HUES48 (cell line): ENCODE measurements around the gene BNC2.

Source experiments
- H3K27ac ChIP-seq: one replicate; pipeline ENCODE4 v1.7.0; 2013; ENCODE audit warnings: low read depth, low read length, inconsistent platforms
- H3K27me3 ChIP-seq: 2 replicates; pipeline ENCODE4 v1.6.1; 2013; ENCODE audit warnings: mild to moderate bottlenecking, low read length; ENCODE audit not compliant: control insufficient read depth, insufficient read depth
- H3K36me3 ChIP-seq: 2 replicates; pipeline ENCODE4 v1.6.1; 2013; ENCODE audit warnings: low read length; ENCODE audit not compliant: control insufficient read depth, insufficient read depth
- H3K4me1 ChIP-seq: 2 replicates; pipeline ENCODE4 v1.6.1; 2013; ENCODE audit warnings: mild to moderate bottlenecking, low read length; ENCODE audit not compliant: control insufficient read depth, insufficient read depth
- H3K4me3 ChIP-seq: 2 replicates; pipeline ENCODE4 v1.5.1; 2013; ENCODE audit warnings: mild to moderate bottlenecking, low read depth, low read length
- H3K9ac ChIP-seq: 2 replicates; pipeline ENCODE4 v1.6.1; 2013; ENCODE audit warnings: mild to moderate bottlenecking, low read depth, low read length, moderate library complexity
- H3K9me3 ChIP-seq: 2 replicates; pipeline ENCODE4 v1.6.1; 2013; ENCODE audit warnings: low read length; ENCODE audit not compliant: control insufficient read depth, insufficient read depth

The BNC2 gene

DNA sequence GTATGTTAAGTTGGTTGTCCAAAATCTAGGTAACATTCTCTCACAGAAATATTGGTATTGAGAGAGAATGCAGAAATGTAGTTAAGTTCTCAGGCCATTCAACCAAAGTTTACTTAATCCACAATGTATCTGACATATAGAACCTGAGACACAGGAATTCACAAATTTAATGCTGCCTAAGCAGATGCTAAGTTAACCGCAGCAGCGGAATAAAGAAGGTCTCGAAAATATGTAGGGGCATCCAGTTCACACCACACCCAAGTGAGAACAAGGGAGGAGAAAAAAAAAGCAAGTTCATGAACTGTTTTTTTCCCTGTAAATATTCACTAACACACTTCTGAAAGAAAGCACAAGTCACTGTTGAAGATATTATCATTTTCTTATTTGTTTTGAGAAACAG lies 194.0 kb downstream of the BNC2 start:
- H3K36me3 ChIP-seq = no peaks in the 10 kb centered on the region
- H3K4me1 ChIP-seq = peaks cover 15% of the 10 kb centered on the region; the same call in 1 of the 2 replicates
- no peaks in the 10 kb centered on the region for H3K9me3 ChIP-seq
- no peaks in the 10 kb centered on the region for H3K27me3 ChIP-seq
- H3K27ac ChIP-seq = no peak overlapping the region
- H3K4me3 ChIP-seq = no peak overlapping the region
- no peak overlapping the region for H3K9ac ChIP-seq

DNA sequence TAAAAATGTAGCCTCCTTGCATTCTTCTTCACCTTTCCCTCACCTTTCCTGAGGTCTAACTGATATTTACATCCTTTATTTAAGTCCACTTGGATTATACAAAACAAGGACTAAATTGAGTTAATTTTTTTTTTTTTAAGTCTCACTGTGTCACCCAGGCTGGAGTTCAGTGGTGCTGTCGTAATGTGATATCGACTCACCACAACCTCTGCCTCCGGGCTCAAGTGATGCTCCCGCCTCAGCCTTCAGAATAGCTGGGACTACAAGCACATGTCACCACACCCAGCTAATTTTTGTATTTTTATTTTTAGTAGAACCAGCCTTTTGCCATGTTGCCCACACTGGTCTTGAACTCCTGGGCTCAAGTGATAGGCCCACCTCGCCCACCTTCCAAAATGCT lies 195.3 kb downstream of the BNC2 start:
- Histone ChIP-seq H3K27me3 (no peaks in the 10 kb centered on the region), H3K4me1 (peaks cover 15% of the 10 kb centered on the region), H3K4me3 (no peak overlapping the region), H3K9ac (no peak overlapping the region), H3K27ac (no peak overlapping the region), H3K9me3 (no peaks in the 10 kb centered on the region), H3K36me3 (no peaks in the 10 kb centered on the region)

DNA sequence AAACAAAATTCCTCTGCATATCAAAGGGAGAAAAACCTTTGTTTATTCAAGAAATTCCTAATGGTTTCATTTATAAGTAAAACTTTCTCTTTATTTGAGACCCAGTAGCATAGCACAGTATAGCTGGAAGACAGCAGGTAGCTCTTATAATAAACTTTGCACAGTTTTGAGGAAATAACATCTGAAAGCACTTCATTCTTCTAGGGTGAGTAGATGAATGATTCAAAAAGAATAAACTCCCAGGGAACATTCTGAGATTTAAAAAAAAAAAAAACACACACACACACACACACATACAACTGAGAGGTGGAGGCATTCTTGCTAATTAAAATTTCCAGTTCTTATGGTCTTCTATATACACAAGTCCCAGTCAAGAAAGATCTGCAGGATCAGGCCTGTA lies 197.3 kb downstream of the BNC2 start:
- H3K9me3 ChIP-seq = no peaks in the 10 kb centered on the region
- no peak overlapping the region for H3K4me3 ChIP-seq
- H3K9ac ChIP-seq = no peak overlapping the region
- no peaks in the 10 kb centered on the region for H3K36me3 ChIP-seq
- no peak overlapping the region for H3K27ac ChIP-seq
- no peaks in the 10 kb centered on the region for H3K27me3 ChIP-seq
- peaks cover 15% of the 10 kb centered on the region for H3K4me1 ChIP-seq

DNA sequence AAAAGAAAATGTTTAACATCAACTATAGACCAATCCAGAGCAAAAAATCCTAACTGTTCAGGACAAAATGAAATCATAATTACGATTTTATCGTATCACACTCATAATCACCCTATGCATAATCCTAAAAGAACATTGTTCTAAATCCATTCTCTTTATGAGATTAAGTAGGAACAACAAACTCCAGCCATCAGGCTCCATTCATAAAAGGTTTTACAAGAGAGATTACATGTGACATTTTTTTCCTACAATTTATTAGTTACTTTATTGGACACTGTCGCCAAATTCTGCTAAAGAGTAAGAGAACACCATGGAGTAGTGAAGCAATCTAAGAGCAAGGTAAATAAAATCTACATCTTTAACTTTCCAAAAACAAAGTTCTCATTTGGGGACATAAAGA lies 198.0 kb downstream of the BNC2 start:
- H3K4me3 ChIP-seq = no peak overlapping the region
- no peaks in the 10 kb centered on the region for H3K9me3 ChIP-seq
- no peaks in the 10 kb centered on the region for H3K36me3 ChIP-seq
- no peak overlapping the region for H3K9ac ChIP-seq
- H3K27me3 ChIP-seq = no peaks in the 10 kb centered on the region
- no peak overlapping the region for H3K27ac ChIP-seq
- peaks cover 15% of the 10 kb centered on the region for H3K4me1 ChIP-seq

DNA sequence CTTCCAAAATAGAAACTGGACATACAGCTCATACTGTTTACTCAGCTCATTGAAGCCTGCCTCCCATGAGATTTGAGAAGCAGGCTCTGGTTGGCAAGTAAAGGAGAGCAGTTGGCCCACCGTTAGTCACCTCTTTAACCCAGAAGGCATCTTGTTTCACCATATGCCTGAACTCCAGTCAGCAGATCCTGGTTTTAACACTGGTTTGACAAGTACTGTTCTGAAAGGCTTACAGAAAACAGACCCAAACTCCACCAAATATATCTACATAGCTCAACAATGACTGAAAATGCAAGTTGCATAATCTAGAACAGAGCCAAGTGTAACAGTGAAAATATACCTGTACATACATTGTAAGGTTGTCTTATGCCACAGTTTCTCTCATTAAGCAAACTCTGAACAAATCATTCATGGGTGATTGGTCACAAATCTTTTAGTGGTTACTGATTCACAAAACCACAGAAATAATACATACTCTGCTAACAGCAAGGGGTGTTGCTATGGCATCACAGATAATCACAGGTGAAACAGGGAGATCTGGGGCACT lies 198.8 kb downstream of the BNC2 start:
- Histone ChIP-seq H3K36me3 (no peaks in the 10 kb centered on the region), H3K4me3 (no peak overlapping the region), H3K27ac (no peak overlapping the region), H3K4me1 (peaks cover 15% of the 10 kb centered on the region), H3K9me3 (no peaks in the 10 kb centered on the region), H3K9ac (no peak overlapping the region), H3K27me3 (no peaks in the 10 kb centered on the region)

DNA sequence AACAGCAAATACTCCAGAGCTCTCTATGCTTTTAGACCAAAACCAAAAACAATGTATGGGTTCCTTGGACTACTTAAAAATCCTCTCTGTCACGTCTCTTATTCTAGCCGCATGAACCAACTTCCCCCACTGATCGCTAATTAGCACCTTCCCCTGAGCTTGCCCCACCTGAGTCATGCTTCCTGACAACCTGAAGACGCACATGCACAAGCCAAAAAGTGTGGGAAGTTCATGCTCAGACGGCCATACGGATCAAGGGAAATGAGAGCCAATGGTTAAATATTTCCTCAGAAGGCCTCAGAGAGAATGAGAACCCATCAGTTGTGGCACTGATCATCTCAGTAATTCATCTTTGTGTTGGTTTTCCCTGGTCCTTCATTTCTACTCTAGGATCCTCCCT lies 199.7 kb downstream of the BNC2 start:
- no peaks in the 10 kb centered on the region for H3K27me3 ChIP-seq
- no peaks in the 10 kb centered on the region for H3K36me3 ChIP-seq
- no peaks in the 10 kb centered on the region for H3K9me3 ChIP-seq
- no peak overlapping the region for H3K9ac ChIP-seq
- H3K27ac ChIP-seq = no peak overlapping the region
- no peak overlapping the region for H3K4me3 ChIP-seq
- peaks cover 15% of the 10 kb centered on the region for H3K4me1 ChIP-seq

DNA sequence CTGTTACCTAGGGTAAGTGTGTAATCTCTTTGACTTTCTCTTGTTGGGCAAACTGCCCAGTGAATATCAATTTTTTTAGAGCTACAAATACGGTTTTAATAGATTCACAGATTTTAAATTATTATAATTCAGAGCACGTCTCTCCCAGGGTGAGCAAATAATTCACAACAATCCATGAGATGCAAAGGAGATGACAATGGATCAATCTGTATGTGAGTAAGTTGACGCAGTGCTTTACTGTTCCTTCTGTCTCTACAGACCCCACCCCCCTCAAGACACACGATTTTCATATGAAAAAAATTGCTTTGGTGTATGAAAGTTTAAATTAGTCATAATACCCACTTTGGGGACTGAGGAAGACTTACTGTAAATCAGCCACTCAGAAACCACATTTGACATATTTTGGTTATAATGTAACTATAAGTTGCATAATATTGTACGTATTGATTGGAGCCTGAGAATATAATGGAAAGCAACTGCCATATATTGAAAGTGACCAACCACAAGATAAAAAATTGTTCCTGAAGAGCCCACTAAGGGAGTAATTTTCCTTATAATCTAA lies 201.7 kb downstream of the BNC2 start:
- Histone ChIP-seq H3K9me3 (no peaks in the 10 kb centered on the region), H3K4me3 (no peak overlapping the region), H3K9ac (no peak overlapping the region), H3K27me3 (no peaks in the 10 kb centered on the region), H3K36me3 (no peaks in the 10 kb centered on the region), H3K27ac (no peak overlapping the region), H3K4me1 (peaks cover 12% of the 10 kb centered on the region)

DNA sequence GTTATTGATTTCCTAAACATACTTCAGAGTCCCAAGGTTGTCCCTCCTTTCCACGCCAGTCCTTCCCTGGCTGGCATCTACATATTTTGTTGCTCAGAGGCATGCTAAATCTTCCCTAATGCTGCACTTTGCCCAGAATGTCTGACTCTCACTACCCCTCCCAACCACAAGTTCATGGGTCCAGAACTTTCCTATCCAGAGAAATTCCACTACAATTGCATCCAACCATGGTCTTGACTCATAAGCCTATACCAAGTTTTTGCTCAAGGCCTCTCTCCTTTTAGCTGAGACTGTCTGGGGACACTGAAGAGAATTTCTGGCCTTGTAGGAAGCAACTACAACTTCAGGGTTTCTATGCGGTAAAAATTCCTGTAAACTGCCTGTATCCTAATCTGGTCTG lies 206.3 kb downstream of the BNC2 start:
- no peaks in the 10 kb centered on the region for H3K27me3 ChIP-seq
- H3K36me3 ChIP-seq = no peaks in the 10 kb centered on the region
- no peak overlapping the region for H3K27ac ChIP-seq
- H3K4me1 ChIP-seq = no peaks in the 10 kb centered on the region
- no peak overlapping the region for H3K4me3 ChIP-seq
- no peak overlapping the region for H3K9ac ChIP-seq
- no peaks in the 10 kb centered on the region for H3K9me3 ChIP-seq

DNA sequence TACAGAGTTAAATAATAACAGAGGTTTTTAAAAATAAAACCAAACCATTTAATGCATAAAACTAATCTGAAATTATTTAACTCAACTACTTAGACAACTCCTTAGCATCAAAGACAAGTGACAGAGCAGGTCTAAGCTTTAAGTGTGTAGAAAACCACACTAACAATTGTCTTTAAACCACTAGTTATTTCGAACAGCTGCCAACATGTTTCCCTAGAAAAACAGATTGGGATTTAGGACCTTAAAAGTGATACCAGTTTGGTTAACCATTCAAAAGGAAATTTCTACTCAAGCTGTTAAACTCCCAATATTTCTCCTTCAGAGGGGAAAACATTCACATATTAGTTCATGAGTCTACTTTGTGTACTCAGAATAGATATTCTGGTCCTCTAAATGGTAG lies 208.7 kb downstream of the BNC2 start:
- no peaks in the 10 kb centered on the region for H3K9me3 ChIP-seq
- H3K4me1 ChIP-seq = peaks cover 6% of the 10 kb centered on the region
- H3K36me3 ChIP-seq = no peaks in the 10 kb centered on the region
- H3K27ac ChIP-seq = no peak overlapping the region
- H3K4me3 ChIP-seq = no peak overlapping the region
- no peak overlapping the region for H3K9ac ChIP-seq
- no peaks in the 10 kb centered on the region for H3K27me3 ChIP-seq

DNA sequence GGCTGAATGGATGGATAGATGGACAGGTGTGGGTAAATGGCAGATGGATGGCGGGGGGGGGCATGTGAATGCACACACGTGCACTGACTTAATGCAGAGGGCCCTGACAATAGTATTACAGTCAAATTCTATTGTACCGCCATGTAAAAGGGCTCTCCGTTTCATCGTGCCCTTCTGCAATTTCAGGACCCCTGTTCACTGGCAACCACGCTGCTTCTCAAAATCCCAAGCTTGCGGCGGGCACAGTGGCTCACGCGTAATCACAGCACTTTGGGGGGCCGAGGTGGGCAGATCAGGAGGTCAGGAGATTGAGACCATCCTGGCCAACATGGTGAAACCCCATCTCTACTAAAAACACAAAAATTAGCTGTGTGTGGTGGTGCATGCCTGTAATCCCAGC lies 211.4 kb downstream of the BNC2 start:
- no peak overlapping the region for H3K27ac ChIP-seq
- H3K9me3 ChIP-seq = no peaks in the 10 kb centered on the region
- H3K36me3 ChIP-seq = no peaks in the 10 kb centered on the region
- no peak overlapping the region for H3K4me3 ChIP-seq
- H3K9ac ChIP-seq = no peak overlapping the region
- peaks cover 32% of the 10 kb centered on the region for H3K4me1 ChIP-seq
- no peaks in the 10 kb centered on the region for H3K27me3 ChIP-seq

DNA sequence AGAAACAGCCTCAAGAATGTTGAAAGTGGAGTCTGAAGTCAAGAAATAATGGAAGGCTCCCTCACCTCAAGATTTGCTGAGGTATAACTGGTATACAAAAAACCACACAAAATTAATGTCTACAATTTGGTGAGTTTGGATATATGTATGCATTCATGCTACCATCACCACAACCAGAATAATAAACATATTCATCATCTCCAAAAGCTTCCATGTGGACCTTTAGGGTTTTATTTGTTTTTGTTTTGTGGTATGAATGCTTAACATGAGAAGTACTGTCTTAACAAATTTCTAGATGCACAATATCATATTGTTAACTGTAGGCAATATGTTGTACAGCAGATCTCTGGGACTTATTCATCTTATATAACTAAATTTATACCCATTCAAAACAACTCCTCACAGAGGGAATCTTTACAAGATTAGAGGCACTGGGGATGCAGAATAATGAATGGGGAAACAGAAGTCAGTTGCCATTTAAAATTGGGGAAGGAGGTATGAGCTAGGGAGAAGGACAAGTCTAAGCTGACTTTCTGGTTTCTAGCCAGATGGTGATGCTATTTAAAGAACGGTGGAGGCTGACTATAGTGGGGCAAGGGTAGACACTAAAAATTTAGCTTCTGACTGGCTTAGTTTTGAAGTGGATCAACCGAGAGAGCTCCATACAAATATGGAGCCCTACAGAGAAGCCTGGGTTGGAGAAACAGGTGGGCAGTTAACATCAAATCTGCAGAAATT lies 213.9 kb downstream of the BNC2 start:
- Histone ChIP-seq H3K27me3 (no peaks in the 10 kb centered on the region), H3K9ac (no peak overlapping the region), H3K4me3 (no peak overlapping the region)

More for the DNA sequence above, 213.9 kb downstream of the BNC2 start:
- Histone ChIP-seq H3K27ac (no peak overlapping the region), H3K36me3 (no peaks in the 10 kb centered on the region), H3K4me1 (peaks cover 57% of the 10 kb centered on the region), H3K9me3 (no peaks in the 10 kb centered on the region)
